Activated B cell treated with CpG ODN at 0.5 μM for 24 hours (primary cell): ENCODE measurements around the gene ASTN2. TPM values are rescaled to one million over a fixed set of nuclear protein-coding genes. Genes with fewer than 3 reads are reported as not detected.

Experiments used
- ATAC-seq: fragments of 200-7000 bp; cut with Tn5 transposase; one replicate; pipeline ENCODE4 v1.10.0; 2021; ENCODE audit warnings: low read depth, mild to moderate bottlenecking, moderate library complexity
- CTCF ChIA-PET: fragments of 350-600 bp; sonication (Branson Sonifier 250); formaldehyde crosslinking; loops from one replicate; lab custom pipeline; 2021; ENCODE audit warnings: antibody characterized with exemption; lab: Charles Lee
- POLR2A ChIA-PET: fragments of 350-600 bp; sonication (Branson Sonifier 250); formaldehyde crosslinking; loops from one replicate; lab custom pipeline; 2021; ENCODE audit warnings: antibody characterized with exemption; lab: Charles Lee
- DNase-seq: peaks from one replicate; pipeline ENCODE4 v3.0.0; 2022
- H3K27ac Mint-ChIP-seq: one replicate; pipeline ENCODE4 v1.8.0; 2020; ENCODE audit warnings: mixed read lengths
- H3K27me3 Mint-ChIP-seq: one replicate; pipeline ENCODE4 v1.8.0; 2021; ENCODE audit warnings: mixed read lengths
- H3K36me3 Mint-ChIP-seq: one replicate; pipeline ENCODE4 v1.8.0; 2021; ENCODE audit warnings: low read depth, mixed read lengths
- H3K4me1 Mint-ChIP-seq: one replicate; pipeline ENCODE4 v1.8.0; 2021; ENCODE audit warnings: mixed read lengths
- H3K4me3 Mint-ChIP-seq: one replicate; pipeline ENCODE4 v1.8.0; 2020; ENCODE audit warnings: mild to moderate bottlenecking, mixed read lengths
- H3K9me3 Mint-ChIP-seq: one replicate; pipeline ENCODE4 v1.8.0; 2020; ENCODE audit warnings: mixed read lengths
- CTCF ChIP-seq: fragments of 200-600 bp; IDR thresholded peaks from one replicate; pipeline ENCODE4 v1.8.0; 2022; ENCODE audit warnings: antibody characterized with exemption, mild to moderate bottlenecking
- intact Hi-C: fragments of 100-400 bp; cut with micrococcal nuclease; formaldehyde crosslinking; loops from one replicate; pipeline ENCODE4 v1.15.1; 2024
- total RNA-seq: library from RNA; stranded (reverse); gene quantifications from 2 replicates; pipeline ENCODE4 v1.2.3, GENCODE V29; 2022

ASTN2 gene
- total RNA-seq, 1 donor from 2014 or later = 2.3 TPM

GRCh38 chr9:117189121-117189520 lies 225.7 kb downstream of the ASTN2 start:
- Mint-ChIP-seq H3K9me3 (peaks cover 4% of the 10 kb centered on the region), H3K4me1 (no peaks in the 10 kb centered on the region), H3K27ac (no peak overlapping the region), H3K27me3 (no peaks in the 10 kb centered on the region), H3K4me3 (no peak overlapping the region), H3K36me3 (no peaks in the 10 kb centered on the region)
- TF ChIP-seq CTCF = no peak
- intact Hi-C loops = no loop called here
- ChIA-PET CTCF (no interaction called here), POLR2A (no interaction called here)
- ATAC-seq (no peak), DNase-seq (no peak)

DNA sequence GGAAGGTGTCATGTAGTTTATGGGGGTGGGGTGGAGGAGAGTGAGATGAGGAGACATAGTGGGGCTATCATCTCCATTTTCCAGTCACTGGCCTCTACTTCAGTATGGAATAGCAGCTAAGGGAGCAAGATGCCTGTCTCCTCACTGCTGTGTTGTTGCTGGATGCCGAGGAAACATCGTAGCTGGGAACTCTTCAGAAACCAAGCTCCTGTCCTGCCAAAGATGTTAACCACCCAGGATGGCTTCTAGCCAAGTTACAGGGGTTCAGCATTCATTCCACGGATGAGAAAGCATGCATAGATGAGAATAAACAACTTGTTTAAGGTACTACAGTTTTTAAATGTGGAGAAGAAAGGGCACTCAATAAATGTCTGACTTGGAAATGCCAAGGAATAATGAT lies 226.5 kb downstream of the ASTN2 start:
- peaks cover 4% of the 10 kb centered on the region for H3K9me3 Mint-ChIP-seq
- TF ChIP-seq CTCF = no peak
- no peaks in the 10 kb centered on the region for H3K36me3 Mint-ChIP-seq
- ATAC-seq (no peak), DNase-seq (no peak)
- no peaks in the 10 kb centered on the region for H3K4me1 Mint-ChIP-seq
- no peaks in the 10 kb centered on the region for H3K27me3 Mint-ChIP-seq
- H3K4me3 Mint-ChIP-seq = no peak overlapping the region
- POLR2A ChIA-PET = no interaction called here
- H3K27ac Mint-ChIP-seq = no peak overlapping the region
- intact Hi-C loops = no loop called here
- CTCF ChIA-PET = no interaction called here

- intact Hi-C loops = no loop called here
- ATAC-seq (no peak), DNase-seq (no peak)
- H3K4me1 Mint-ChIP-seq = no peaks in the 10 kb centered on the region
- ChIA-PET CTCF (no interaction called here), POLR2A (no interaction called here)
- TF ChIP-seq CTCF = no peak
- H3K4me3 Mint-ChIP-seq = no peak overlapping the region
- H3K9me3 Mint-ChIP-seq = no peaks in the 10 kb centered on the region
- H3K36me3 Mint-ChIP-seq = no peaks in the 10 kb centered on the region
- H3K27me3 Mint-ChIP-seq = no peaks in the 10 kb centered on the region
- H3K27ac Mint-ChIP-seq = no peak overlapping the region
Measured at GRCh38 chr9:117187498-117187897, 227.4 kb downstream of the ASTN2 start.

DNA sequence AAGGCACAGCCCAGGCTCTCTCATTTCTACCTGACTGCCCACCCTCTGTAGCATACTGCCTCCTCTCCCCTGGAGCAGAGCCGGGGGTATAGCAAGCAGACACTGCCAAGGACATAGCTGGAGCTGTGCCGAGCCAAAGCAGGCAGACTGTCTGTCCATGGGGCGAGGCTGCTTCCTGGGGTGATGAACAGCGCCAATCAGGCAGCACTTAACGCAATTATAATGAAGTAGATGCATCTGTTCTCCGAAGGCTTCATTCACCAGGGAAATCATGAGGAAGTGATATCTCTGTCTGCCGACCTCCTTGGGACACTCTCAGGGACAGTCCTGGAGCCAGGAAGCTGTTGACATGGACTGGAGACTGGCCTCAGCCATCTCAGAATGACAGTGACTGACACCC lies 230.7 kb downstream of the ASTN2 start:
- ChIA-PET POLR2A (no interaction called here), CTCF (no interaction called here)
- no peak overlapping the region for H3K4me3 Mint-ChIP-seq
- no peaks in the 10 kb centered on the region for H3K36me3 Mint-ChIP-seq
- H3K9me3 Mint-ChIP-seq = peaks cover 6% of the 10 kb centered on the region
- no peaks in the 10 kb centered on the region for H3K27me3 Mint-ChIP-seq
- intact Hi-C loops = no loop called here
- DNase-seq (no peak), ATAC-seq (no peak)
- no peak overlapping the region for H3K27ac Mint-ChIP-seq
- no peaks in the 10 kb centered on the region for H3K4me1 Mint-ChIP-seq
- no peak for TF ChIP-seq CTCF

DNA sequence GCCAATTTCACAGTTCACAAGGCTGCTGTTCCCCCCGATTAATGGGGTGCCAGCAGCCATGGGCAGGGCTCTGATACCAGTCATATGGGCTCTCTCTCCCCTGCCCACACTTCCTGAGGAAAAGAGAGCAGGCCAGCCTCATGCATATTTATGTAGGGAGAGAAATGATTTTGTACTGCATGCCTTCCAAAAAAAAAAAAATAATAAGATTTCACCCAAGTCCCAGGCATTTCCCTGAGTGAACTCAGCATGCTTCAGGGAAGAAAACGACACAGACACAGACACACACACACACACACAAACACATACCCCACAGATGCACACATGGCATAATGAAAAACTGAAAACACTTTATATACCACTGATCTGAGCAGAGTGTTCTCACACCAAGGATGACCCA lies 232.8 kb downstream of the ASTN2 start:
- TF ChIP-seq CTCF = no peak
- CTCF ChIA-PET = no interaction called here
- intact Hi-C loops = no loop called here
- Mint-ChIP-seq H3K27me3 (no peaks in the 10 kb centered on the region), H3K4me3 (no peak overlapping the region), H3K27ac (no peak overlapping the region), H3K36me3 (no peaks in the 10 kb centered on the region), H3K4me1 (no peaks in the 10 kb centered on the region), H3K9me3 (peaks cover 6% of the 10 kb centered on the region)
- POLR2A ChIA-PET = no interaction called here
- no peak for ATAC-seq
- no peak for DNase-seq
